HG02885 (cell line): ENCODE measurements around the gene GAB1.

ENCODE experiments used
- ATAC-seq: cut with Tn5 transposase; IDR thresholded peaks from one replicate; pipeline ENCODE4 v1.9.1; 2021; ENCODE audit warnings: mild to moderate bottlenecking; ENCODE audit not compliant: unreplicated experiment, poor library complexity

The GAB1 gene

DNA sequence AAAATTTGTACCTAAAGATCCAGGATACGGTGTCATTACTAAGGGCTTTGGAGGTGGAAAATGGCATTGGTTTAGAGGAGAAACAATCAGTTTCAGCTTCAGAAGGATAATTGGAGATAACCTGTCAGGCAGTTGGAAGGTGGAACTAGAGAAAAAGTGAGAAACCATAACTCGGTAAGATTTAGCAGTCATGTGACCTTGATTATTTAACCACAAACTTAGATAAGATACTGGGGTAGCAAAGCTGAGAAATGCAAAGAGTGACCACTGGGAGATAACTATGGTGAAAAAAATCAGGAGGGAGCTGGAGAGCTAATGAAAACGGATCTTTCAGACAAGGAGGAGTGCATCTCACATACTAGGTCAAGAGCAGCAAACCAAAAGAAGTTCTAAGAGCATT lies 118.5 kb downstream of the GAB1 start:
- no peak for ATAC-seq

DNA sequence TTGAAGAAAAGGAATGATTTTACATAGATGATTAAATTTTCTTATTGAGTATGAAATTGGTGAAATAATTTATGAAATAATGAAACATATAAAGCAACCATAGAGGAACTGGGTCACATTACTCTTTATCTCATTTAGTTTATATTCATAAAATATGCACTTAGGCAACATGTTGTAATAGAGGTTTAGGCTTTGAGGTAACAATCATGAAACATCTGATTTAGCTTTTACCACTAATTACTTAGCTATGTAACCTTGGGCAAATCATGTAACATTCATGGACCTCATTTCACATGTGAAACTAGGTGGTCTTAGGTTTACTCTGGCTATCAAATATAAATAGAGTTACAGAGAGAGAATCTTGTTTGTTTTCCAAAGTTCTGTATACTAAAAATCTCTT lies 122.3 kb downstream of the GAB1 start:
- no peak for ATAC-seq

- peak; percentile 83 for ATAC-seq
Observed at GRCh38 chr4:143473334-143474126, 136.9 kb downstream of the GAB1 start.

GRCh38 chr4:143477487-143477886 lies 140.8 kb downstream of the GAB1 start:
- no peak for ATAC-seq

- ATAC-seq: no peak
Observed at GRCh38 chr4:143481361-143481760, 144.7 kb downstream of the GAB1 start.

DNA sequence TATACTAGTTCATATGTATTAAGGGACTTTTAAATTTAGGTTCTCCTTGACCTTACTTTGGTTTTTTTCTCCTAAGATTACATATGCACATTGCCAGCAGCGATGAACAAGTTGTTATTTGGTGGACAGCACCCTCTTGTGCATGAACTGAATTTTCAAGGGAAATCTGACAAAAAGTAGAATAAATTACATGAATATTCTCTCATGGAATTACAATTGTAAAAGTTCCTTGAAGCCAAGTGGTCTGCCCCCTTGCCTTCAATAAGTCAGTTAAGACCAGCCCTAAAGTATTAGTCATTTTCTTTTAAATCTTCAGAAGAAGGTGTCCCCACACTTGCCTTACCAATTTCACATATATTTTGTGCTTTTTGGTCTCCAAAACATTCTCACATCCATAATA lies 146.2 kb downstream of the GAB1 start:
- ATAC-seq: peak; percentile 71

- ATAC-seq: no peak
Observed at GRCh38 chr4:143486314-143486713, 149.6 kb downstream of the GAB1 start.

DNA sequence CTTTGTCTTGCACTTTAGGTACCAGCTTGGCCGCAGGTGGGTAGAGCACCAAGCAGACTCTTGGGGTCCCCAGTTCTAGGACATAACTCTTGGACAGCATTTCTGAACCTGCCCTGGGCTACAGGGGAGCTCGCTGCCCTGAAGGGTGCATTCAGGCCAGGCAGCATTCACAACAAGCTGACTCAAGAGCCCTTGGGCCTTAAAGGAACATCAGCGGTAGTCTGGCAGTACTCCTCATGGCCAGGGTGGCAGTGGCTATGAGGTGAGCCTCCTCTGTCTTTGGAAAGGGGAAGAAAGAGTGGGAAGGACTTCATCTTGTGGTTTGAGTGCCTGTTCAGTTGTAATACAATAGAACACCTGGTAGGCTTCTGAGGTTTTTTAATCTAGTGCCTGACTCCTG lies 152.0 kb downstream of the GAB1 start:
- no peak for ATAC-seq

- ATAC-seq: no peak
Observed at GRCh38 chr4:143489106-143489505, 152.4 kb downstream of the GAB1 start.

- no peak for ATAC-seq
Observed at GRCh38 chr4:143498021-143498420, 161.3 kb downstream of the GAB1 start.

GRCh38 chr4:143502231-143502630 lies 165.6 kb downstream of the GAB1 start:
- ATAC-seq: no peak

GRCh38 chr4:143506031-143506430 lies 169.4 kb downstream of the GAB1 start:
- ATAC-seq: no peak

GRCh38 chr4:143511906-143512305 lies 175.2 kb downstream of the GAB1 start:
- ATAC-seq: no peak

DNA sequence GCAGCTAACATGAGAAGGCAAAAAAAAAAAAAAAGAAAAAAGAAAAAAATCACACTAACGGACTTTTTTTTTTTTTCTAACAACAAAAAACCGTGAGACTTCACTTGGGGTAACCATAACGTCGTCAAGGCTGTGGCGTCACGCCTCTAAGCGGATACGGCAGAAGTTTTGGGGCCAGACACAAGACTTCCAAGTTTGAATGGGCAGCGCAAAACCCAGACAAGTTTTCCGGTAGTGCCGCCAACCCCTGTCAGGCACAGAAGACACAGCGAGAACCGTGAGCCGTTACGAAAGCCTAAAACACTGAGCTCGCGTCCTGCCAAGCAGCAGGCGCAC lies 176.3 kb downstream of the GAB1 start:
- peak; percentile 38 for ATAC-seq

GRCh38 chr4:143513314-143514168 lies 176.9 kb downstream of the GAB1 start, which contains the start of gene SMARCA5:
Gene SMARCA5 (plus strand): TSS chr4:143513702. CDS start chr4:143513925, 223 bp downstream.
- peak; percentile 84 for ATAC-seq

GRCh38 chr4:143514169-143514495 lies 177.5 kb downstream of the GAB1 start:
- ATAC-seq: no peak

GRCh38 chr4:143514497-143514896 lies 177.8 kb downstream of the GAB1 start:
- no peak for ATAC-seq

- ATAC-seq: no peak
Observed at GRCh38 chr4:143514901-143515300, 178.2 kb downstream of the GAB1 start.

DNA sequence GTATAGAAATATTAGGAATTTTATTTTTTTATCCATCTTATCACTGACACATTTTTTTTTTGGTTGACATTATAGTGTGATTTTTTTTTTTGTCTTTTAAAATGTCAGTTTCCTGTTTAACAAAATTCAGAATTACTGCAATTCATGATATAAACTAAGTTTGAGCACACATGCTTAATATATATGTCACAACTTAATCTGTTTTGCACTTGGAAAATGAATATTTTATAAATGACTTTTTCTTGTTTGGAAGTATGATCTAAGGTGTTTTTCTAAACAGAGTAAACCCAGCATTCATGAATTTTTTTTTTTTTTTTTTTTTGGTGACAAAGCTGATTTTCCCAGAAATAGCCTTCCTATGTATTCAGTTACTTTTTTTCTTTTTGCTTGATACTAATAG lies 179.2 kb downstream of the GAB1 start:
- no peak for ATAC-seq

DNA sequence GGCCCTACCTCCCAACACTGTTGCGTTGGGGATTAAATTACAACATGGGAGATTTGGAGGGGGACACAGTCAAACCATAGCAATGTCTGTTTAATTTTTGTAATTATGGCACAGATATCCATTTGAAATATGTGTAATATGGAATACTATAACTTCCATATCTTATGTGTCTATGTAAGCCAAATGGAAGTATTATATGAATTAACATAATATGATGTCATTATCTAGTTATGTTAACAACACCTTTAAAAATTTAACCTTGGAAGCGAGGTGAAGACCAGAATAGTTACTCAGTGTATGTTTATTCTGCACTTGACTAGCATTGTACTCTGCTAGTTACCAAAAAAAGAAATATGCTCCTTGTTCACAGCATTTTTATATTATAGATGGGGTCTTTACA lies 181.1 kb downstream of the GAB1 start:
- no peak for ATAC-seq
